MM.1S (cell line): ENCODE measurements around the gene ATF3.

Source experiments
- EZH2phosphoT487 ChIP-seq: fragments of 300-600 bp; sonication (generic); IDR thresholded peaks from 2 replicates; pipeline ENCODE4 v1.6.1; 2018; ENCODE audit warnings: antibody characterized with exemption, low read length
- TF ChIP-seq, protein P1 (sequence below): fragments of 300-600 bp; sonication (generic); IDR thresholded peaks from 2 replicates; pipeline ENCODE4 v1.5.1; 2016; ENCODE audit warnings: antibody characterized with exemption, low read length, mixed read lengths

DNA sequence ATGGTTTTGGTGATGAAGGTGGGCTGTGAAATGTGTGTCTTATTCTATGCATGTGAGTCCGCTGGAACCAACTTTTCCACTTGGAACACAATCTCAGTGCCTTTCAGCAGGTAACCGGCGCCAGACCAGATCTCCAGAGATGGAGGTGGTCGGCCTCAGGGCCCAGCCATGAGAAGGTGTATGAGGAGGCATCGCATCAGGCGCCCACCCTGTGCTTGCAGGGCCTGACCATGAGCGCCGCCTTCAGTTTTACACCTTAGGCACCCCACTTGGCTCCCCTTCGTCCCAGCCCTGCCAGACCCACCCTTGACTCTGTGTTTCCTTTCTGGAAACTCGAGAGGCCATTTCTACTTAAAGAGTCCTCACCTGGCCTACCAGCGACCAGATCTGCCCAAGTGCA, 48.6 kb upstream of the ATF3 start:
- TF ChIP-seq, protein P1, sequence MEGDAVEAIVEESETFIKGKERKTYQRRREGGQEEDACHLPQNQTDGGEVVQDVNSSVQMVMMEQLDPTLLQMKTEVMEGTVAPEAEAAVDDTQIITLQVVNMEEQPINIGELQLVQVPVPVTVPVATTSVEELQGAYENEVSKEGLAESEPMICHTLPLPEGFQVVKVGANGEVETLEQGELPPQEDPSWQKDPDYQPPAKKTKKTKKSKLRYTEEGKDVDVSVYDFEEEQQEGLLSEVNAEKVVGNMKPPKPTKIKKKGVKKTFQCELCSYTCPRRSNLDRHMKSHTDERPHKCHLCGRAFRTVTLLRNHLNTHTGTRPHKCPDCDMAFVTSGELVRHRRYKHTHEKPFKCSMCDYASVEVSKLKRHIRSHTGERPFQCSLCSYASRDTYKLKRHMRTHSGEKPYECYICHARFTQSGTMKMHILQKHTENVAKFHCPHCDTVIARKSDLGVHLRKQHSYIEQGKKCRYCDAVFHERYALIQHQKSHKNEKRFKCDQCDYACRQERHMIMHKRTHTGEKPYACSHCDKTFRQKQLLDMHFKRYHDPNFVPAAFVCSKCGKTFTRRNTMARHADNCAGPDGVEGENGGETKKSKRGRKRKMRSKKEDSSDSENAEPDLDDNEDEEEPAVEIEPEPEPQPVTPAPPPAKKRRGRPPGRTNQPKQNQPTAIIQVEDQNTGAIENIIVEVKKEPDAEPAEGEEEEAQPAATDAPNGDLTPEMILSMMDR, result no peak
- no peak for TF ChIP-seq EZH2phosphoT487
